ENCODE data around the gene SNTB2.

DNA sequence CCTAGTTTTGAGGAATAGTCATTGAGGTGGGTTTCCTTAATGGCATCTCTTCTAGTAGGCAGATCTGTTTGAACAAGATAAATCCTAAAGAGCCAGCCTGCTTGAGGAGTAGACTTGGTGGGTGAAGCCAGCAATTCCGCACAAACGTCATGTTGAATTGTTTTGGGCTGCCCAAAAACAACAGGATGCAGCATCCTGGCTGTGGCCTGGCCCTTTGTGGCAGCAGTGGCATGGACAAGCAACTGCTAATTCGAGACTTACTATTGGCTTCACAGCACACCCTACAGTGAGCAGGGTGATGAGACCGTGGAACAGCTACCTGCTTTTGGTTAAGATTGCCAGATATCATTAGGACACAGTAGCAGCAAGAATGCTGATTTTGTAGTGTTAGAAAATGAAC, 114.9 kb downstream of the SNTB2 start:
- TF ChIP-seq, protein P1, sequence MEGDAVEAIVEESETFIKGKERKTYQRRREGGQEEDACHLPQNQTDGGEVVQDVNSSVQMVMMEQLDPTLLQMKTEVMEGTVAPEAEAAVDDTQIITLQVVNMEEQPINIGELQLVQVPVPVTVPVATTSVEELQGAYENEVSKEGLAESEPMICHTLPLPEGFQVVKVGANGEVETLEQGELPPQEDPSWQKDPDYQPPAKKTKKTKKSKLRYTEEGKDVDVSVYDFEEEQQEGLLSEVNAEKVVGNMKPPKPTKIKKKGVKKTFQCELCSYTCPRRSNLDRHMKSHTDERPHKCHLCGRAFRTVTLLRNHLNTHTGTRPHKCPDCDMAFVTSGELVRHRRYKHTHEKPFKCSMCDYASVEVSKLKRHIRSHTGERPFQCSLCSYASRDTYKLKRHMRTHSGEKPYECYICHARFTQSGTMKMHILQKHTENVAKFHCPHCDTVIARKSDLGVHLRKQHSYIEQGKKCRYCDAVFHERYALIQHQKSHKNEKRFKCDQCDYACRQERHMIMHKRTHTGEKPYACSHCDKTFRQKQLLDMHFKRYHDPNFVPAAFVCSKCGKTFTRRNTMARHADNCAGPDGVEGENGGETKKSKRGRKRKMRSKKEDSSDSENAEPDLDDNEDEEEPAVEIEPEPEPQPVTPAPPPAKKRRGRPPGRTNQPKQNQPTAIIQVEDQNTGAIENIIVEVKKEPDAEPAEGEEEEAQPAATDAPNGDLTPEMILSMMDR (IDR thresholded peaks at IDR 0.05; ENCODE audit: control extremely low read depth in 1 of 3, insufficient read depth in 1 of 3, low read depth in 1 of 3, low read length in 3 of 3): no peak
- TF ChIP-seq GABPA (IDR thresholded peaks at IDR 0.05; ENCODE audit: borderline replicate concordance, insufficient read depth, low read length) (no peak), EP300 (IDR thresholded peaks at IDR 0.05; ENCODE audit: borderline replicate concordance in 1 of 2, low read depth in 2 of 2, low read length in 2 of 2) (no peak), CREB1 (IDR thresholded peaks at IDR 0.05) (no peak)
